HepG2 (cell line): Measurements from ENCODE around the gene SETD5. TPM values are rescaled to one million over a fixed set of nuclear protein-coding genes. Genes with fewer than 3 reads are reported as not detected.

ENCODE experiments used
- ATAC-seq: fragments of 200-7000 bp; cut with Tn5 transposase; 3 replicates; pipeline ENCODE4 v1.9.1; 2020; ENCODE audit warnings: mild to moderate bottlenecking, moderate library complexity
- BruUV-seq: library from RNA; stranded (reverse); fragments of 400-500 nt; replicated peaks from 2 replicates; lab custom pipeline; 2021; lab: Mats Ljungman, UMichigan
- CTCF ChIA-PET: fragments of 300-600 bp; formaldehyde crosslinking; extraction: SDS; loops from one replicate; lab custom pipeline; 2021; ENCODE audit warnings: low total read pairs, inconsistent platforms, low intra/inter-chr PET ratio; lab: Yijun Ruan, JAX
- POLR2A ChIA-PET: fragments of 350-600 bp; sonication (Branson Sonifier 250); formaldehyde crosslinking; loops from one replicate; lab custom pipeline; 2020; ENCODE audit warnings: antibody characterized with exemption, inconsistent platforms; lab: Yijun Ruan, JAX
- DNase-seq: peaks from one replicate; pipeline ENCODE4 v3.0.0-alpha.2; 2015; ENCODE audit warnings: low spot score
- FAIRE-seq: peaks from 3 replicates; lab custom pipeline; 2011; peaks lifted over from hg19 to GRCh38; lab: Jason Lieb, UNC
- H2AFZ ChIP-seq: one replicate; pipeline ENCODE4 v1.6.1; 2011; ENCODE audit warnings: low read length, inconsistent platforms
- H3K27ac ChIP-seq: fragments of 300-600 bp; 3 replicates; pipeline ENCODE4 v1.8.0; 2011; ENCODE audit warnings: mixed run types, mild to moderate bottlenecking, mixed read lengths, low read length, inconsistent platforms; ENCODE audit not compliant: insufficient read depth; ENCODE audit errors: extremely low read length
- H3K27me3 ChIP-seq, 2 experiments: fragments of 200-600 bp in 1 of 2; 2 replicates in 1 of 2; 3 replicates in 1 of 2; pipeline versions ENCODE4 v1.6.0 to v1.8.0; 2011; ENCODE audit warnings: low read length in 2 of 2, mild to moderate bottlenecking in 2 of 2, moderate library complexity in 2 of 2, inconsistent platforms in 1 of 2; ENCODE audit not compliant: insufficient read depth in 2 of 2, control insufficient read depth in 1 of 2
- H3K36me3 ChIP-seq, 2 experiments: fragments of 200-600 bp in 1 of 2; replicated peaks in 1 of 2; 2 replicates in 1 of 2; 3 replicates in 1 of 2; pipeline versions ENCODE4 v1.5.1 to v1.8.0; 2011; ENCODE audit warnings: low read length in 2 of 2, inconsistent platforms in 1 of 2; ENCODE audit not compliant: insufficient read depth in 2 of 2, control insufficient read depth in 1 of 2
- H3K4me1 ChIP-seq: 2 replicates; pipeline ENCODE4 v1.5.1; 2012; ENCODE audit warnings: low read length, inconsistent platforms; ENCODE audit not compliant: insufficient read depth
- H3K4me2 ChIP-seq: 2 replicates; pipeline ENCODE4 v1.6.0; 2011; ENCODE audit warnings: low read depth, low read length, inconsistent platforms
- H3K4me3 ChIP-seq, 3 experiments: fragments of 200-600 bp in 1 of 3; sonication (generic), shearing (Covaris generic) in 1 of 3; replicated peaks in 1 of 3; 2 replicates each; pipeline ENCODE4 v1.5.1; 2011 to 2016; ENCODE audit warnings: low read length in 3 of 3, inconsistent platforms in 2 of 3, low read depth in 2 of 3, mild to moderate bottlenecking in 2 of 3, control low read depth in 1 of 3, mixed read lengths in 1 of 3; ENCODE audit not compliant: insufficient read depth in 1 of 3
- H3K79me2 ChIP-seq: one replicate; pipeline ENCODE4 v1.6.1; 2011; ENCODE audit warnings: low read length, inconsistent platforms; ENCODE audit not compliant: insufficient read depth
- H3K9ac ChIP-seq: 2 replicates; pipeline ENCODE4 v1.6.0; 2011; ENCODE audit warnings: mild to moderate bottlenecking, low read depth, low read length, inconsistent platforms; ENCODE audit not compliant: insufficient read depth
- H3K9me3 ChIP-seq: 2 replicates; pipeline ENCODE4 v1.5.1; 2012; ENCODE audit warnings: mild to moderate bottlenecking, low read length
- H4K20me1 ChIP-seq: 2 replicates; pipeline ENCODE4 v1.6.0; 2011; ENCODE audit warnings: inconsistent platforms, mild to moderate bottlenecking, low read length, moderate library complexity; ENCODE audit not compliant: insufficient read depth
- AHR ChIP-seq: IDR thresholded peaks from 2 replicates; pipeline ENCODE4 v1.6.1; 2018; ENCODE audit warnings: missing genetic modification reagents, missing compliant biosample characterization
- HNRNPUL1 ChIP-seq: fragments of 200-400 bp; formaldehyde crosslinking; IDR thresholded peaks from 2 replicates; pipeline ENCODE4 v1.6.1; 2017; ENCODE audit warnings: low read depth, mild to moderate bottlenecking, low read length, moderate library complexity
- IRF1 ChIP-seq: sonication (generic); formaldehyde crosslinking; IDR thresholded peaks from 2 replicates; pipeline ENCODE4 v1.4.0; 2020; ENCODE audit warnings: low read depth, mild to moderate bottlenecking, missing genetic modification reagents
- SIX4 ChIP-seq: sonication (generic); formaldehyde crosslinking; IDR thresholded peaks from 2 replicates; pipeline ENCODE4 v1.4.0; 2020; ENCODE audit warnings: missing genetic modification reagents
- SNAPC4 ChIP-seq: sonication (generic); formaldehyde crosslinking; IDR thresholded peaks from 2 replicates; pipeline ENCODE4 v1.4.0; 2020; ENCODE audit warnings: mild to moderate bottlenecking, missing genetic modification reagents
- TCF12 ChIP-seq, 2 experiments: fragments of 450-650 bp in 1 of 2; sonication (generic) in 1 of 2; formaldehyde crosslinking in 1 of 2; IDR thresholded peaks; 2 replicates each; pipeline versions ENCODE4 v1.6.1 to v1.8.0; 2017 to 2022; ENCODE audit warnings: antibody characterized with exemption in 1 of 2, mild to moderate bottlenecking in 1 of 2, missing genetic modification reagents in 1 of 2, moderate library complexity in 1 of 2
- TCF7L2 ChIP-seq: IDR thresholded peaks from 2 replicates; pipeline ENCODE4 v1.6.1; 2011; ENCODE audit warnings: mild to moderate bottlenecking, low read depth, low read length, moderate library complexity
- ZNF3 ChIP-seq: IDR thresholded peaks from 2 replicates; pipeline ENCODE4 v1.7.0; 2017; ENCODE audit warnings: inconsistent platforms
- ZNF44 ChIP-seq: sonication (generic); formaldehyde crosslinking; IDR thresholded peaks from 2 replicates; pipeline ENCODE4 v1.5.1; 2020; ENCODE audit warnings: mild to moderate bottlenecking, missing genetic modification reagents
- ZNF577 ChIP-seq: sonication (generic); formaldehyde crosslinking; IDR thresholded peaks from 2 replicates; pipeline ENCODE4 v1.4.0; 2020; ENCODE audit warnings: mild to moderate bottlenecking, low read depth, missing genetic modification reagents, borderline replicate concordance
- ZNF652 ChIP-seq: IDR thresholded peaks from 2 replicates; pipeline ENCODE4 v1.6.1; 2016; ENCODE audit warnings: low read depth, borderline replicate concordance
- ZNF841 ChIP-seq: sonication (generic); formaldehyde crosslinking; IDR thresholded peaks from 2 replicates; pipeline ENCODE4 v1.8.1; 2023; ENCODE audit warnings: missing genetic modification reagents, borderline replicate concordance
- WGBS: methylation state at CpG from one replicate; pipeline ENCODE4 v1.1.6; 2017; ENCODE audit warnings: low lambda C conversion rate; 5-methylcytosine and 5-hydroxymethylcytosine counted together
- in situ Hi-C: cut with HindIII; loops from 2 replicates; pipeline ENCODE4 v1.10.0; 2017; ENCODE audit warnings: low pct_unique_long_range_greater_than_20kb; ENCODE audit not compliant: extremely low pct_ligation_motif_present
- intact Hi-C: fragments of 100-400 bp; cut with micrococcal nuclease; formaldehyde crosslinking; loops from one replicate; pipeline ENCODE4 v1.10.0; 2022; ENCODE audit not compliant: unreplicated experiment
- polyA plus RNA-seq, 8 experiments: library from polyadenylated mRNA; depleted of rRNA in 3 of 8; stranded (reverse) in 7 of 8; unstranded in 1 of 8; fragments of >200 nt; fragmentation: Illumina TruSeq in 4 of 8; extraction: Trizol in 4 of 8; gene quantifications; 2 replicates each; pipeline versions ENCODE4 v1.2.1 to v1.2.3, GENCODE V29; 2011 to 2016; ENCODE audit warnings: low read depth in 4 of 8, missing spikeins in 1 of 8, mixed read lengths in 1 of 8; ENCODE audit not compliant: insufficient read depth in 1 of 8
- total RNA-seq, 5 experiments: library from RNA; depleted of rRNA; stranded (reverse); fragments of >200 nt; fragmentation: Illumina TruSeq; extraction: Trizol; gene quantifications; 2 replicates each; pipeline ENCODE4 v1.2.3, GENCODE V29; 2016; ENCODE audit warnings: low read depth in 1 of 5

The SETD5 gene
- total and polyA plus RNA-seq, 2 of the 13 experiments (the other 11 are each of a cell fraction or from before 2014, with no cell fraction given), result 46.8 to 95.8 TPM

GRCh38 chr3:9507586-9508578 is 110.5 kb downstream of the SETD5 start (continued):
- no peak for TF ChIP-seq IRF1 (CRISPR knock-in tag)
- no peak for TF ChIP-seq ZNF841 (CRISPR knock-in tag)
- TF ChIP-seq TCF7L2, result no peak
- no peak for TF ChIP-seq HNRNPUL1

- Histone ChIP-seq H3K27ac (no peak overlapping the region), H3K9ac (no peak overlapping the region), H3K4me1 (no peaks in the 10 kb centered on the region), H4K20me1 (no peaks in the 10 kb centered on the region)
- ATAC-seq, result peak; percentile 58
- CTCF ChIA-PET, result no interaction called here
- FAIRE-seq, result no peak
- TF ChIP-seq ZNF44 (no peak), TCF12 (IDR thresholded peaks at IDR 0.05) (no peak), TCF12 (CRISPR knock-in tag; IDR thresholded peaks at IDR 0.05) (no peak), ZNF652 (no peak), SIX4 (CRISPR knock-in tag) (no peak), ZNF577 (CRISPR knock-in tag) (no peak), AHR (no peak), SNAPC4 (CRISPR knock-in tag) (no peak), ZNF3 (CRISPR knock-in tag) (no peak)
- TF ChIP-seq, all 625 proteins: peak for 0
- WGBS, result 10% methylated on average over 22 of the region's 25 CpGs
- no peaks in the 10 kb centered on the region for H3K9me3 ChIP-seq
- no peak overlapping the region for H3K4me3 ChIP-seq
- in situ Hi-C loops, result no loop called here
- H3K79me2 ChIP-seq, result no peaks in the 10 kb centered on the region
- peaks cover 0 to 31% of the 10 kb centered on the region in 2 experiments; a peak in 3 of 5 replicates for H3K27me3 ChIP-seq
- no peak overlapping the region for H3K4me2 ChIP-seq
- BruUV-seq, result no TSS peak
- intact Hi-C loops, result no loop called here
- no peak overlapping the region for H2AFZ ChIP-seq
- H3K36me3 ChIP-seq, result no peaks in the 10 kb centered on the region
- DNase-seq, result no peak
- POLR2A ChIA-PET, result no interaction called here
Measured at GRCh38 chr3:9508781-9509180, 111.4 kb downstream of the SETD5 start.
